ENCODE data around the gene TBX5.
"Not testable (repeated sequence)": the region's sequence is repeated elsewhere in the genome, so short reads cannot be mapped to it uniquely, and the experiment has no call there.

The TBX5 gene

GRCh38 chr12:114396153-114396868 lies 9.6 kb downstream of the TBX5 start:
- DNase-seq (ENCODE audit: low read depth), result no peak
- H3K4me3 ChIP-seq (ENCODE audit: low read depth, low read length), result no peak overlapping the region

GRCh38 chr12:114395755-114396152 lies 10.2 kb downstream of the TBX5 start:
- no peak overlapping the region for H3K4me3 ChIP-seq (ENCODE audit: low read depth, low read length)

GRCh38 chr12:114395233-114395632 lies 10.7 kb downstream of the TBX5 start:
- DNase-seq (ENCODE audit: low read depth), result no peak
- no peak overlapping the region for H3K4me3 ChIP-seq (ENCODE audit: low read depth, low read length)

More at GRCh38 chr12:114395755-114396152, 10.2 kb downstream of the TBX5 start:
- no peak for DNase-seq (ENCODE audit: low read depth)

- H3K4me3 ChIP-seq (ENCODE audit: low read depth, low read length), result no peak overlapping the region
- no peak for DNase-seq (ENCODE audit: low read depth)
These were observed 12.4 kb downstream of the TBX5 start for GRCh38 chr12:114393569-114393968.

- H3K4me3 ChIP-seq (ENCODE audit: low read depth, low read length), result no peak overlapping the region
- DNase-seq (ENCODE audit: low read depth), result no peak
These were observed 13.0 kb downstream of the TBX5 start for GRCh38 chr12:114392909-114393308.

GRCh38 chr12:114391088-114391487 lies 14.9 kb downstream of the TBX5 start:
- no peak for DNase-seq (ENCODE audit: low read depth)

GRCh38 chr12:114384739-114385138 lies 21.2 kb downstream of the TBX5 start:
- DNase-seq (ENCODE audit: low read depth), result peak; percentile 38
- no peak overlapping the region for H3K4me3 ChIP-seq (ENCODE audit: low read depth, low read length)

More at GRCh38 chr12:114391088-114391487, 14.9 kb downstream of the TBX5 start:
- no peak overlapping the region for H3K4me3 ChIP-seq (ENCODE audit: low read depth, low read length)

GRCh38 chr12:114381177-114381576 lies 24.8 kb downstream of the TBX5 start:
- H3K4me3 ChIP-seq (ENCODE audit: low read depth, low read length), result no peak overlapping the region
- no peak for DNase-seq (ENCODE audit: low read depth)

- no peak for DNase-seq (ENCODE audit: low read depth)
- H3K4me3 ChIP-seq (ENCODE audit: low read depth, low read length), result no peak overlapping the region
These were observed 34.2 kb downstream of the TBX5 start for GRCh38 chr12:114371733-114372132.

GRCh38 chr12:114371250-114371649 lies 34.7 kb downstream of the TBX5 start:
- H3K4me3 ChIP-seq (ENCODE audit: low read depth, low read length), result no peak overlapping the region
- DNase-seq (ENCODE audit: low read depth), result no peak

GRCh38 chr12:114368685-114369452 lies 37.1 kb downstream of the TBX5 start:
- DNase-seq (ENCODE audit: low read depth), result no peak
- H3K4me3 ChIP-seq (ENCODE audit: low read depth, low read length), result no peak overlapping the region

GRCh38 chr12:114361992-114362391 lies 44.0 kb downstream of the TBX5 start:
- H3K4me3 ChIP-seq (ENCODE audit: low read depth, low read length), result no peak overlapping the region
- no peak for DNase-seq (ENCODE audit: low read depth)

GRCh38 chr12:114361545-114361944 lies 44.4 kb downstream of the TBX5 start:
- no peak overlapping the region for H3K4me3 ChIP-seq (ENCODE audit: low read depth, low read length)
- no peak for DNase-seq (ENCODE audit: low read depth)

- H3K4me3 ChIP-seq (ENCODE audit: low read depth, low read length), result no peak overlapping the region
- no peak for DNase-seq (ENCODE audit: low read depth)
These were observed 45.5 kb downstream of the TBX5 start for GRCh38 chr12:114360485-114360884.

GRCh38 chr12:114355389-114356088 lies 50.4 kb downstream of the TBX5 start:
- H3K4me3 ChIP-seq (ENCODE audit: low read depth, low read length), result no peak overlapping the region
- no peak for DNase-seq (ENCODE audit: low read depth)

- not testable (repeated sequence) for DNase-seq (ENCODE audit: low read depth); H3K4me3 ChIP-seq (ENCODE audit: low read depth, low read length)
These were observed 56.7 kb downstream of the TBX5 start for GRCh38 chr12:114349239-114349638.

GRCh38 chr12:114347861-114348260 lies 58.1 kb downstream of the TBX5 start:
- no peak overlapping the region for H3K4me3 ChIP-seq (ENCODE audit: low read depth, low read length)
- DNase-seq (ENCODE audit: low read depth), result no peak

- no peak overlapping the region for H3K4me3 ChIP-seq (ENCODE audit: low read depth, low read length)
- no peak for DNase-seq (ENCODE audit: low read depth)
These were observed 61.1 kb downstream of the TBX5 start for GRCh38 chr12:114344831-114345230.

GRCh38 chr12:114344303-114344663 lies 61.7 kb downstream of the TBX5 start:
- DNase-seq (ENCODE audit: low read depth), result no peak
- H3K4me3 ChIP-seq (ENCODE audit: low read depth, low read length), result no peak overlapping the region

- DNase-seq (ENCODE audit: low read depth), result no peak
- no peak overlapping the region for H3K4me3 ChIP-seq (ENCODE audit: low read depth, low read length)
These were observed 62.2 kb downstream of the TBX5 start for GRCh38 chr12:114343585-114344302.

Data from skeletal muscle cell (primary cell).